ENCODE data around the gene SSBP3.

Gene SSBP3

DNA sequence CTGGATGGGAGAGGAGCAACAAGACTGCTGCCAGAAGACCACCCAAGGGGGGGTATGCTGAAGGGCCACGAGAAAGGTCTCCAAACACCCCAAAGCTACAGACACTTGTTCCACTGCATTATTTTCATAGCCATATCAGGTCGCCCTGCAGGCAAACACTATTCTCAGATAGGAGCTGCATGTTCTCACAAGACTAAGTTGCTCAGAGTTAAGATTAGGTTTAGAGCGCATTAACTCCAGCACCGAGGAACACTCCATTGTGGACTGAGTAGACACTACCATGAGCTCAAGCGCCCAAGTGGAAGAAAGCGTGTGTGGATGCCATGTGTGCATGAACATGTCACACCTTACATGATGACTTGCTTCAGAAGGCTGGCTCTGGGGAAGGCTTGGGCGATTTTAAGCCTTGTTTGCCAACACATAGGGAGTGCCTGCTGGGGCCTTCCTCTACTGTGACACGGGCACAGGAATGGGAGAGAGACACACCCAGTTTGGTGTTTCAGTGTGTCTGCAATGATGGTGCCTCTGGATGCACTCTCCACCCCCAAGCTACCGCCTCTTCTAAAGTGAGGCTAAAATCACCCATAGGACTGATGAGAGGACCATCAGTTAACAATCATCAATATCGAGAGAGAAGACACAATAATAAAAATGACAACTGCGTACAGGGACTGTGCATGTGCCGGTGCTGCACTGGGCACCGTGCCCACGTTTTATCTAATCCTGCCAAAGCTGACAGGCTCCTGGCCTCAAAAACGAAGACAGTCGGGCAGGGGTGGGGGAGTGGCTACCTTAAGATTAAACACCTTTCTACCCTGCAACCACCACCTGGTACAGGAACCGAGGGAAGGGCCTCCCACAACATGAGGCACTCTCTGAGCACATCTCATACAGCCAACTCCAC lies 34.9 kb downstream of the SSBP3 start:
- no peak for DNase-seq

DNA sequence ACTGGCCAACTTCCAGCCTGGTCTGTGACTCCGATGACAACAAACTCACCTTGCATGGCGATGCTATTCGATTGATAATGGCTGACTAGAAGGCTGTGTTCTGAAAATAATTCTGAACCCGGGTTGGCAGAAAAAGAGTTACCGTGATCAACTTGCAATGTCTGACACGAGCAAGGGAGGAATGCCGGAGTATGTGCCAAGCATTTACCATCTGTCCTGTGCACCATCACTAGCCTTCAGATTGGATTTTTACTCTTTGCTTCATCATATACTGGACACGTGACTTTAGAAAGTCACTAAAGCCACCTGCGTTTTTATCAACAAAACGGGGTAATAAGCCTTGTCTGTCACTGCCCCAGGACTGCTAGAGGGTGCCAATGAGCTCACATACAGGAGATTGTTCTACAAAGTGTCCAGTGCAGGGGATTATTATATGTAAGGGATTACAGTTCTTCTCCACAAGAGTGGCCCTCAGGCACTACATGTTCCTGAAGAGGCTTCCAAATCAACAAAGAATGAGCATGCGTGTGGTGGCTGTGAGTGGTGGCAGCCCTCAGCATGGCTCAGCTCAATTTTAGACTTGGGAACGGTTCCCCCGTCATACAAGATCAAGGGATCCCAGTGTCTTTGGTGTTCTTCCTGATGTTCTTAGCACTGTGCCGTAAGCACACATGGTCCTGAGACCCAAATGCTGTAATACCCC lies 35.8 kb downstream of the SSBP3 start:
- no peak for DNase-seq

DNA sequence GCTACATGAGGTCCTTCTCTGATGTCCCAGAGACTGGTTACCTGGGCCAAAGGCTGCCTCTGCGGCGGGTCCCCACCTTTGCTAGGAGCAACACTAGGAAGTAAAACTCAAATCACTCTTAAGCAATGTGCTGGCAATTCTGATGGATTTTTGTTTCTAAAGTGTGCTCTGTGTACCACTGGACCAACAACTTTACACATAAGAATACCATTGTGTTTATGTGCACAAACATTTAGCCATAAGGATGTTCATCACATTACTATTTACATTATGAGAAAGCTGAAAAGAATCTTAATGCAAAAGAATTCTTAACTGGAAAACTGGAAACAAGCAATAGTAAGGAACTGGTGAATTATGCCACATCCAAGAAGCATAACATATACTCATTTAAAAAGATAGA lies 38.6 kb downstream of the SSBP3 start:
- no peak for DNase-seq

DNA sequence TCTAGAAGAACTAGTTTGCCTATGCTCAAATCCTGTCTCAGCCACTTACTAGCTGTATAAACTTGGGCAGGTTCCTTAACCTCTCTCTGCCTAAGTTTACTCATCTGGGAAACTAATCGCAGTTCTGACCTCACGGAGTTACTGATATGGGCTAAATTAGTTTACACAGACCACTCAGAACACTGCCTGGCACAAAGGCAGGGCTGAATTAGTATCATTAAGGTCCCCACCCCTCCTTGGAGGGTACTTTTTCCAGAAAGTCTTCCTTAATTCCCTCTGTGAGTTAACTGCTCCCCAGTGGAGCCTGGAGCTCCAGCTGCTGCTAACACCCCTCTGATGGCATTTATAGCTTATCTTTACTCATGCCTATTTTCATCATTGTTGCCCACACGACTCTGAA lies 40.3 kb downstream of the SSBP3 start:
- DNase-seq: no peak

DNA sequence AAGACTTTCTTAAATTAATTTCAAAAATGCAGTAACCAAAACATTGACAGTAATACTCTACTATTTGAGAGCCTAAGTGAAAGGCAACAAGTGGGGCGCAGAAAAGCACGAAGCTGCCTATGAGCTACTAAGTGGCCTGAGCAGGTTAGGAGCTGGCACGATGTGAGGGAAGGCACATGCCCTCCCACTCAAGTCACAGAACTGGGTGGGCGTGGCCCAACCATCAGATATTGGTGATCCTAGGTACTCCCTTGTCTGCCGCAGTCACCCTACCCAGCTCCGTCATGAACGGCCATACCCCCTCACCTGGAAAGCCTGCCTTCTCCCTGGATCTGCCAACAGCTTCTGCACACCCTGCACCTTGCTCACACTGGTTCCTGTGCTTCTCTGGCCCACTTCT lies 40.8 kb downstream of the SSBP3 start:
- DNase-seq: no peak

DNA sequence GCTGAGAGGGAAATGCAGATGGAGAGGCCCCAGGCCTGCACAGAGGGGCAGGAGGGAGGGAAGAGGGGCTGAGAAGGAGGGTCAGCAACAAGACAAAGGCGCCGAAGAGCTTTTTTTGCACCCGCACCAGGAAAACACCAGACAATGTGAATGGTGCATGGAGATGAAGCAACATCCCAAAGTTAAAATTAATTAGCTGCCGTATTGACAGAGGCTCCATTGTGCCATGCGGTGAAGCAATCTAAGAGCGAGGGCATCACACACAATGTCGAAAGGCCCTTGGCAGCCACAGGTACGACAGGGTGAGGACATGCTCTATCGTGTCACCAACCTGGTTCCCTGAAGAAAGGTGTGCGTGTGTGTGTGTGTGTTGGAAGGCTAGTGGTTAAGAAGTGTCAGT lies 41.2 kb downstream of the SSBP3 start:
- no peak for DNase-seq

DNA sequence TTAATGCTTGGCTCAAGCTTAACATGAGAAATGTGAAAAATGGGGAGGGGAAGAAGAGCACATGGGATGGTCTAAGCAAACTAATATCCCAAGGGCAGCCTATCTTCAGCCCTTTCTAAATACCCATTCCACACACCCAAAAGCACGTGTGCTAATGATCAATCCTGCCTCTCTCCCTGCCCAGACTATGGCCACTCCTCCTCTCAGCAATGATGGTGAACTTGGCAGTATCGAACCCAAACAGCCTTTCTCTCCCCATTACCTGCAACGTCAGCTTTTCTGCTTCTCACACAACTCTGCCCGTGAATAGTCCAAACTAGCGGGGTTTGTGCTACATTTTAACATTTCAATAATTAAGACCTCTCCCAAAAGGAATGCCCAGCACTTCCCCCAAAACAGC lies 41.6 kb downstream of the SSBP3 start:
- DNase-seq: no peak

DNA sequence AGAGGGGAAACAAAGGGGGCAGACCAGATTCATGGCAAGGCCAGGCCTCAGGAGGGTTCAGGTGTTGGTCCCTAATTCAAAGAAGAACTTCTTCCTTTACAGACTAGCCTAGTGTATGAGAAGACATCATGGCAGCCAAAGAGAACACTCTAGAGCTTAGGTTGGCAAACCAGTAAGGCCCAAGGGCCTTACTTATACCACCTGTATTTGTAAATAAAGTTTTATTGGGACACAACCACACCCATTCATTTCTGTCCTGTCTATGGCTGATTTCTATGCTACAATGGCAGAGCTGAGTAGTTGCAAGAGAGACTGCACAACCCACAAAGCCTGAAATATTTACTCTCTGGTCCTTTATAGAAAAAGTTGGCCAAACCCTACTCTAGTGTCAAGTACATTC lies 42.3 kb downstream of the SSBP3 start:
- no peak for DNase-seq

DNA sequence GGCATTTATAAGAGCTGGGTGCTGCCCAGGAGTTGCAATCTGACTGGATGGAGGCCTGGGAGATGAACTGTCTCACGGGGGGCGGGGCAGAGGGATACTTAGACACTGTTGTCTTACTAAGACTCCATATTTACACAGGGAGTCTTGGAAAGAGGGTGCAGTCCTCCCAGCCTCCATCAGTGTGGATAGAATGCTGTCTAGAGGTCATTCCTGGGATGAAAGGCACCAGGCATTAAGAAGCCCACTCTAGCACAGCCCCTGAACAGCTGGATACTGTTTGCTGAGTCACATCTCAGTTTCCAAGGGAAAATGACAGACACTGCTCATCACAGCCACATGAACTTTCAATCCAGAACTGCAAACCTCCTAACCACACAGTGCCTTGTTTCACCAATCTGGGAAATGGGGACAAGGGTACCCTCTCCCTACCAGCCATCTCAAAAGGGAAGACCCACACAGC lies 43.3 kb downstream of the SSBP3 start:
- DNase-seq: no peak

DNA sequence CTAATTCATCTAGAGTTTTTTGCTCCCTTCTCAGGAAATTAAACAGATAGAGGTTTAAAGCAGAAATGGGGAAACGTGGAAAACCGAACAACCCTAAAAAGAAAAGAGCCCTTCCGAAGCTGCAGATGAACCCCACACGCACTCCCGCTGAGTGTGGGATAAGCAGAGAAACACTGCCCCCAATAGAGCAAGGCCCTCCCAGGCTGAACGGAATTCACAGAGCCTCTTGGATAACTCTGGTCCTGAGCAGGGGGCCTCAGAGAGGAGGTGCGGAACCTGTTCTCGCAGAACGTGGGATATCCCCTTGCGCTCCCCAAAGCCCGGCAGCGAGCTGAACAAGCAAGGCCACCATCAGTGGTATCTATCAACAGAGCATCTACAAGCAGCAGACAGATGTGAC lies 44.9 kb downstream of the SSBP3 start:
- no peak for DNase-seq

DNA sequence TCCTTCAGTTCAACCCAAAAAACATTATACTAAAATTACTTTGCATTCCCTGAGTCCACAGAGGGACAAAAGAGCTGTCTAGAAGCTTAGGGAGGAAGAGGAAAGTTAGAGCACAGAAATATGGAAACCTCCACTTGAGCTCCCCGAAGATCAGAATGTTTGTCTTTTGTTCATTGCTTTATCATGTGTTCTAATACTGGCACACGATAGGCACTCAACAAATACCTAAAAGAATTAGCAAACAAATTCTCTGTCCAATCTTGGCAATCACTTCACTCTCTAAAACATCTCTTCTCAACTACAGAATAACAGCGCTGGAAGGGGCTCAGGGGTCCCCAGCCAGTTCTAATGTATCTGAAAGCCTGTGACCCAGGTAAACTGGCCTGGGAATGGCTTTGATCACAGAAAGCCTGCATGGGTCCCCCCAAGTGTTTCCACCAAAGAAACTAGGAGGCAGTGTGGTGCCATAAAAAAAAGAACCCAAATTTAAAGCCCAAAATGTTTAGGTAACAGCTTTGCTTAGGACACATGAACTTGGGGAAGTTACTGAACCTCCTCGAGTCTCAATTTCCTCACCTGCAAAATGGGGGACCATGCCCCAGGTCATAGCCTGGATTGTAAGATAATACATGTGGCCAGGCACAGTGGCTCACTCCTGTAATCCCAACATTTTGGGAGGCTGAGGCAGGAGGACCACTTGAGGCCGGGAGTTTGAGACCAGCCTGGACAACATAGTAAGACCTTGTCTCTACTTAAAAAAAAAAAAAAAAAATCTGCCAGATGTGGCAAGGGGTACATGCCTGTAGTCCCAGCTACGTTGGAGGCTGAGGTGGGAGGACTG lies 45.8 kb downstream of the SSBP3 start:
- DNase-seq: no peak

DNA sequence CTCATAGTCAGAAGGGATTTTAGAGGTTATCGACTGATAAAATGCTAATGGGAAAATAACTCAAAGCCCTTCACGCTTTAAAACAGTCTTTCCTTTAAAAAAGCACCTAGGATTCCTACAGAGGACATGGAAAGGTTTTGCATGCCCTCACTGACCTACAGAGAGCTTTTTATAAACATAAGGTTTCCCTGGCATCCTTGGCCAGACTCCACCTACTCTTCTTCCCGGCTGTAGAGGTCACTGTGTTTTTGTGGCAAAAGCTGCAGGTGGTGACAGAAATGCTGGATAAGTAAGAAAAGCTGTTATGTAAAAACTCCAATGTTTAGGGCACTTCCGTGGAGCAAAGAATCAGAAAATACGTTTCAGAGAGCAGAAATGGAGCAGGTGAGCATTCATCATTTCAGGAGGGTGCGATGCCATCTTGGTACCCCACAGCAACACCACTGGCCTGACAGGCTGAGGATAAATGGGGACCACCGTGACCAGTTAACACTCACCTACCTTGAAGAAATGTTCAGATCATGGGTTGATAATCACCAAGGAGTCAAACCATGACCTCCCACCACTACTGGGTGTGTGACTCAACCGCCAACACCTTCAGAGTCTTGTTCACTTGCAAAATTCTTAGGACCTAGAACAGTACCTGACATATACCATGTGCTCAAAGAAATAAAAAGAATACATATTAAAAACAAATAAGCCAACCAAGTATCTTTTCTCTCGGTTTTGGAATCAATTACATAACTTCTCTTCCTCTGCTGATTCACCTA lies 46.6 kb downstream of the SSBP3 start:
- DNase-seq: no peak

DNA sequence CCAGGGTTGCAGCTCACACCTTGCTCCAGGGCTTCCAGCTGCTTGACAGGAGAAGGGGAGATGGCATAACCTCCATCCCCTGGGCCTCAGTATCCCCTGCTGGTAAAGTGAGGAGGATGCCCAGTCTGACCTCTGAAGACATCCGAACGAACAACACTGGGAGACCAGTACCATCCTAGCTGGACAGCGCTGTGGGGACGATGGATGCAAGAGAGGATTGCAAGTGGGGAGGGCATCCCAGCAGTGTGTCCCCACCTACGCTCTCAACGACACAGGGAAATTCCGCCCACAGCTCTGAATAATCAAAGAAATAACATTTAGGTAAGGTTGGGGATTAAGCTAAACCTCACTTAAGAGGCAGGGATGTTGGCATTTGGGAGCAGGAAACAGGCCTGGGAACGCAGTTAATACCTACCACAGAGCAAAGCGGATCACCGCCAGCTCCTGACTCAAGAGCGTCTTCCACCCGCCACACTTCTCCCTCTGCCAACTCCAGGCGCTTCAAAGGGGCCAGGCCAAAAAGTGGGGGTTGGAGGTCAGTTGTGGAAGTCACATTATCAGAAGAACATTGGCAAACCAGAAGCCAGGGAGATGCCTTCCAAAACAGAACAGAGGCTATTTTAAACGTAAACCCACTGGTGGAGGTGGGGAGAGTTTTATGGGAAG lies 47.6 kb downstream of the SSBP3 start:
- no peak for DNase-seq

DNA sequence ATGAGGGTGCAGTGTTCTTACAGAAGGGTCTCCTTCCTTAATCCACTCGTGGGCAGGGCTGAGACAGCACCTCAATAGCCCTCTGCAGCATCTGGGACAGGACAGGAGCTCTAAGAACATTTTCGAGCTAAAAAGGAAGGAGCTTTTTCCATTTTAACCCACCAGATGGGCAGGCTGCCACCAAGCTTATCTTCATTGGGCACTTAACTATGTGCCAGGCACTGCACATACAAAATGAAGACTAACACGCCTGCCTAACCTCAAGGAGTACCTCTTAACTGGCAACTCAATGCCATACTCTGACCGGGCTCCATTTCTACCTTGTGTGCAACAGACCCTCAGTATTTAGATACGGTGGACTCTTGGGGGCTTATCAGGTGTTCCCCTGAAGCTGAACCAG lies 48.2 kb downstream of the SSBP3 start:
- no peak for DNase-seq

DNA sequence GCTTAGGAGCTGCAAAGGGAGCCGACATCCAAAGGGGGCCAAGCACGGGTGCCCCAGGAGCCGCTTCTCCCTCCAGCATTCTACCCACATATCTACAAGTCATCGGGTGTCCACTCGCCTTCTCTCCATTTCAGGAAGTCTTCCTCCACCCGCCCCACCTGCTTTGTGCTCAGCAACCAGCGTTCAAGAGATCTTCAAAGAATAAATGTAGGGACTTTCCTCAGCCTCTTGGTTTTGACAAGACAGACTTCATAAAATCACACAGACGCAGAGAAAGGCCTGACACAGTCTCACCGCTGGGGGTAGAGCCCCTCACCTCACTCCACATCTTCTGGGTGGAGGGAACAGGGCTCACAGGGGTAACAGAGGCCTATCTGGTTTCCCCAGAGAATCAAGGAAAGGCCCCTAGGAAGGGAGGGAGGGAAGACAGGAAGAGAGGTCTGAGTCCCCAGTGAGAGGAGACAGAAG lies 49.5 kb downstream of the SSBP3 start:
- DNase-seq: peak; percentile 53

DNA sequence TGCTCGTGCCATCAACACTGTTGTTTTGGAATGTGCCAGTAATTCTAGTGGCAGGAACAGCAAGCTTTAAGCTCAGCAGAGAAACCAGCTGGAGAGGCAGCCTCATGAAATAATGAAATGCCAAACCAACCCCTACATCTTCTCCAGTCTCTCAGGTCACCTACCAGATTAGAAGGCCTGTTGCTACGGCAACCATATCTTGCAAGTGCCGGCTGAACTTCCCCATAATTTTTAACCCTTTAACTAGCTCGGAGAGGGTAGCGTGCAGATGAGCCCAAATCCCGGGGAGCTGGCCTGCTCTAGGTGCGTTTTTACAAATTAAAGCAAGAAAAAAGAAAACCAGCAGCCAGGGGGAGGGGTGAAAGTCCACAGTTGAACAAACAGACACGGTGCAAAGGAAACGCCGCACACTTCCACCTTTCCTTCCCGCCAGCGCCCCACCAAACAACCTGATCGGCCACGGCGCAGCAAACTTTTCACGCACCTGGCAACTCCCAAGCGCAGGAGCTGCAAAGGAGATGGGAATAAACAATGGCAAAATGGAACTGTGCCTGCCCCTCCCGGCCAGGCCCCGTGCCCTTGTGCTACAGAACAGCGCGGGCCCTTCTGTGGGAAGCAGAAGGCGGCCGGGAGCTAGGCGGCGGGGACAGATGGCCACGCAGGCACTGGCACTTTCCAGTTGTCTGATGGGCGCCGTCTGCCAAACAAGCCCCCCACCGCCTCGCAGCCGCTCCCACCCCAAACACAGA lies 50.1 kb downstream of the SSBP3 start:
- DNase-seq: peak; percentile 85

DNA sequence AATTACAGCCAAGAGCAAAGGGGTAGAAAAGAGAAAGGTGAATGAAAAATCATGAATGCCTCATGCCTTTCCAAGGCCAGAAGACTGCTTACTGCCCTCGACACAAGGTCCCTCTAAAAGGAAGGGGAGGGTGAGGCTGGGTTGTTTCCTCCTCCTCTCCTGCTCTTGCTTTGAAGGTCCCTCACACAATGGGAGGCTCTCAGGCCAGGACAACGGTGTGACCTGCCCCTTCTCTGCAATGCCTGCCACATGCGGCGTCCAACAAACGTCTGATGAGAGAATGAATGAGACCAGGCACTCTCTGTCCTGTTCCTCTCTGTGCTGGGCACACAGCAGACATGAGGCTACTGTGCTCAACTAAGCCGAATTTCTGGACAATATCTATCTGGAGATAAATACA lies 51.3 kb downstream of the SSBP3 start:
- no peak for DNase-seq

DNA sequence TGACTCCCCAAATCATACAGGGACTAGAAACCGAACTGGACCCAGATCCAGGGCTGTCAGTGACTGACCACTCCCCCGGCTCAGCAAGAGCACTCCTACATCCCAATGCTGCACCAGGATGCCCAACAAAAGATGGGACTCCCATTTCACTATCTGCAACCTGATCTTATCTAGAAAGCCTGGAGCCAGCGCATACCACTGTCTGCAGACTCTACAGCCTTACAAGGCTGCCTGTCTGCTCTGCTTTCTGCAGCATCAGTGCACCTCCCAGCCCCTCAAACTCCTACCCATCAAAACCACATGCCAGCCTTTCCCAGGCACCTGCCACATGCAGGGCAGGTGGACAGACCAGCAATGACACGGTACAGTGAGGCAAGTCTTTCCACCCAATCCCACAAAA lies 52.2 kb downstream of the SSBP3 start:
- no peak for DNase-seq

DNA sequence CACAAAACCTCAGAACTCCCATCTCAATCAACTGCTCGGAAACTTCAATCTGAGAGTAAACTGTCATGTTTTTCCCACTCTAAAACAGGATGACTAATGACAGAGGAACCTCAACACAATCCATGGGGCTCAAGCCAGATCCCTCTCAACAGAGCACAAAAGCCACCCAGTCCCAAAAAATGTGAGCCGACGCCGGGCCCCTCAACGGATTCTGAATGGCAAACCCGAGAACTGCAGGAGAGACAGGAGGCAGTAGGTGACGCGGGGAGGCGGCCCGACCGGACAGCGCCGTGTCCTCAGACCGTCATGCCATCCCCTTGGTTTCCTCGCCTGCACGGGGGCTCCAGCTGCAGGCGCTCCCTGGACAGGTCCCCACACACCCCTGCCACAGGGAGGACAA lies 53.4 kb downstream of the SSBP3 start:
- DNase-seq: no peak

DNA sequence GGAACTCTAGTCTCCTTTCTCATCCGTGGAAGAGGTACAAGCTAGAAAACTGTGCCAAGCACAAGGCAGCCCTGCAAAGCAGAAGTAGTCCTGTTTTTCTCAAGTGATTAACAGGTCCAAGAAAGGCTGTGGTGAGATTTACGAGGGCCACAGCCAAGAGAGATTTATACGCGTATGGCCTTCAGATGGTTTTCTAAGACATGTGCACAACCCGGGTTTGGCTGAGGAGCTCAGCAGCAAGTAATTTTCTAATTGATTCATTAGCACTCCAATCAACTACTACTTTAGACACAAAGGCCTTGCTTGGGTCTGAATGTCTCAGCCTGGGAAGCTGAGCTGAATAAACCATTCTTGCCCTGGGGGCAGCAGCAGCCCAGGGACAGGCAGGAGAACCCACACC lies 55.8 kb downstream of the SSBP3 start:
- DNase-seq: no peak

DNA sequence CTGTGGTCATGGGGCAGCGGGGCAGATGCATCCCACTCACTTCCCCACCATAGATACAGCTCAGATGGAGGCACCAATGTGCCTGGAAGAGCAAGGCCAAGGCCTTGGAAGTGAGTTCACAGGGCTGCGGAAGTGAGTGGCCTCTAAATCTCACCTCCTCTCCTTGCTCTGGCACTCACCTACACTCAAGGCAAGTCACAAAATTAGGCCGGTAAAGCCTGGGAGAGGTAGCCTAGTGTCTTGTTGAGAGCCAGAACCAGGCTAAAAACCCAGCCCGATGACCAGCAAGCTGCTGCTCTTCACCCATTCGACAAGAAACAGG lies 57.5 kb downstream of the SSBP3 start:
- no peak for DNase-seq
